Muscle layer of duodenum (tissue), 2 donors: Measurements from ENCODE around the gene CDX1.

Source experiments
- H3K27ac ChIP-seq: one replicate; pipeline ENCODE4 v1.7.0; 2013; ENCODE audit warnings: mild to moderate bottlenecking, low read length
- H3K27me3 ChIP-seq: one replicate; pipeline ENCODE4 v1.7.0; 2013; ENCODE audit warnings: low read depth, mild to moderate bottlenecking, control low read depth, low read length
- H3K36me3 ChIP-seq, 2 donors: one replicate each; pipeline ENCODE4 v1.7.0; 2013; ENCODE audit warnings: low read length in 2 of 2, control low read depth in 1 of 2, mild to moderate bottlenecking in 1 of 2; ENCODE audit not compliant: insufficient read depth in 2 of 2, control insufficient read depth in 1 of 2
- H3K4me1 ChIP-seq, 2 donors: one replicate each; pipeline ENCODE4 v1.7.0; 2013; ENCODE audit warnings: low read length in 2 of 2, mild to moderate bottlenecking in 2 of 2, control low read depth in 1 of 2, moderate library complexity in 1 of 2; ENCODE audit not compliant: insufficient read depth in 2 of 2, control insufficient read depth in 1 of 2
- H3K4me3 ChIP-seq, 2 donors: one replicate each; pipeline ENCODE4 v1.7.0; 2013; ENCODE audit warnings: low read length in 2 of 2, low read depth in 1 of 2, mild to moderate bottlenecking in 1 of 2
- H3K9me3 ChIP-seq, 2 donors: one replicate each; pipeline ENCODE4 v1.7.0; 2013; ENCODE audit warnings: low read length in 2 of 2, control low read depth in 1 of 2, mild to moderate bottlenecking in 1 of 2; ENCODE audit not compliant: control insufficient read depth in 1 of 2
- donor health status: healthy.

Gene CDX1

DNA sequence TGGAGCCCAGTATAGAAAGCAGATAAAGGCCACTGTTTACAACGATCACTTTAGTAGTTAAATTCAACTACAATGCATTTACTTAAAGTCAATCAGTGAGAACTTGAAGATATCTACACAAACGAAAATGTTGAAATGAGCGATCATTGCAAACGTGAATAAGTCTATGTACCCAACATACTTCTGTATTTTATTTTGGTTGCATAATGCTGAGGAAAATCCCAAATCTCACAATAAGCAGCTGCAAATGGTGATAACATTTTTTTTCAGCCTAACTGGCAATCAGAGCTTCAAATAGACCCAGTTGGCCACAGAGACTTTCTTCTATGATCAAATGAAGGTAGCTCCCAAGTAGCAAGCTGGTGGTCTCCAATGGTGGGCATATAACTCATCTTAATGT is 43.0 kb upstream of the CDX1 start:
- Histone ChIP-seq H3K9me3 (no peaks in the 10 kb centered on the region), H3K4me3 (no peak overlapping the region), H3K27me3 (no peaks in the 10 kb centered on the region), H3K4me1 (no peaks in the 10 kb centered on the region), H3K27ac (no peak overlapping the region), H3K36me3 (peaks cover 10 to 47% of the 10 kb centered on the region in 2 donors)

DNA sequence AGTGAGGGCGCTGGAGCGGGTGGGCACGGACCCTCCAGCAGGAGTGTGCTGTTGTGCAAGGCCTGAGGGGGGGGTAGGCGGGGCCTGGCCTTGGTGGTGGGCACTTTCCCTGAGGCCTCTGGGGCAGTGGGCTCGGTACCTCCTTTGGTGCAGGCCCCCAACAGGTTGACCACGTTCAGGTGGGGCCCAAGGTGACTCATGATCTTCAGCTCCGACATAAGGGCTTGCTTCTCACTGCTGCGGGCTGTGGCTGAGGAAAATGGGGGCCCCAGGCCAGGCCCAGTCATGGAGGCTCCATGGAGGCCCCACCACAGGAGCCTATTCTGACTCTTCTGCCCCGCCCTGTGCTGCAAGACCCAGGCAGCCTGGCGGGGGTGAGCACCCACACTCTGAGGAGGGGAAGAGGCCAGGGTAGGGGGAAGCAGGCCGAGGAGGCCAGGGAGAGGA is 42.4 kb upstream of the CDX1 start:
- no peaks in the 10 kb centered on the region for H3K9me3 ChIP-seq
- no peaks in the 10 kb centered on the region for H3K27me3 ChIP-seq
- H3K4me1 ChIP-seq = no peaks in the 10 kb centered on the region
- H3K4me3 ChIP-seq = no peak overlapping the region
- peaks cover 12 to 47% of the 10 kb centered on the region in 2 donors for H3K36me3 ChIP-seq
- no peak overlapping the region for H3K27ac ChIP-seq

DNA sequence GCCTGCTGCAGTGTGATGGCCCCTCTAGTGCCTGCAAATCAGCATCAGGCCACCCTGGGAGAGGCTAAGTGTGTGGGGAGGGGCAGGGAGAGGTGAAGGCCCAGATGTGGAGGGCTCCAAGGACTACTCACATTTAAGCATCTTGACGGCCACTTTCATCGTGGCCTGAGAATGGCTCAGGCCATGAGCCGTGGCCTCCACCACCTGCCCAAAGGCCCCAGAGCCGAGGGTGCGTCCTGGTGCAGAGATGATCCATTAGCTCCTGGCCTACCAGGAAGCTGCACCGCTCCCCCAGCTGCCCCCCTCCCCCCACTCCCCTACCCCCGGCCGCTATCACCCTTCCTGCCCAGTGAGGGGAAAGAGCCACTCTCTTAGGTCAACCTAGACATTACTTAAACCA is 42.0 kb upstream of the CDX1 start:
- Histone ChIP-seq H3K4me1 (peaks cover 0 to 3% of the 10 kb centered on the region in 2 donors), H3K9me3 (no peaks in the 10 kb centered on the region), H3K4me3 (no peak overlapping the region), H3K36me3 (peaks cover 15 to 42% of the 10 kb centered on the region in 2 donors), H3K27me3 (no peaks in the 10 kb centered on the region), H3K27ac (no peak overlapping the region)

DNA sequence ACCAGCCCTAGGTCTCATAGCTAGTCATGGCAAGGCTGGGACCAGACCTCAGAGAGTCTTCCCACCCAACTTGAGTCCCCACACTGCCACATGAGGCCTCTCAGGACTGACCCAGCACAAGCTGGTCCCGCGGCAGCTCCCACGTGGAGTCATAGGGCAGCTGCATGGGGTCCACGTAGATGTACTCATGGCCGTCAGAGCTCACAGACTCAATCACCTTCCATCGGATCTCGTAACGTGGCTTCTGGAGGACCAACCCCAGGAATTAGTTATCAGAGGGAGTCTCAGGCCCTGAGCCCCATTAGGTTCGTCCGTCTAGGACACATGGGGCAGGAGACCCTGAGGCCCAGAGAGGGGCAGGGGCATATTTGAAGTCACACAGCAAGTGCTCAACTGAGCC is 41.2 kb upstream of the CDX1 start:
- Histone ChIP-seq H3K27ac (no peak overlapping the region), H3K27me3 (no peaks in the 10 kb centered on the region), H3K4me1 (peaks cover 0 to 10% of the 10 kb centered on the region in 2 donors), H3K9me3 (no peaks in the 10 kb centered on the region), H3K36me3 (peaks cover 15 to 35% of the 10 kb centered on the region in 2 donors), H3K4me3 (no peak overlapping the region)

DNA sequence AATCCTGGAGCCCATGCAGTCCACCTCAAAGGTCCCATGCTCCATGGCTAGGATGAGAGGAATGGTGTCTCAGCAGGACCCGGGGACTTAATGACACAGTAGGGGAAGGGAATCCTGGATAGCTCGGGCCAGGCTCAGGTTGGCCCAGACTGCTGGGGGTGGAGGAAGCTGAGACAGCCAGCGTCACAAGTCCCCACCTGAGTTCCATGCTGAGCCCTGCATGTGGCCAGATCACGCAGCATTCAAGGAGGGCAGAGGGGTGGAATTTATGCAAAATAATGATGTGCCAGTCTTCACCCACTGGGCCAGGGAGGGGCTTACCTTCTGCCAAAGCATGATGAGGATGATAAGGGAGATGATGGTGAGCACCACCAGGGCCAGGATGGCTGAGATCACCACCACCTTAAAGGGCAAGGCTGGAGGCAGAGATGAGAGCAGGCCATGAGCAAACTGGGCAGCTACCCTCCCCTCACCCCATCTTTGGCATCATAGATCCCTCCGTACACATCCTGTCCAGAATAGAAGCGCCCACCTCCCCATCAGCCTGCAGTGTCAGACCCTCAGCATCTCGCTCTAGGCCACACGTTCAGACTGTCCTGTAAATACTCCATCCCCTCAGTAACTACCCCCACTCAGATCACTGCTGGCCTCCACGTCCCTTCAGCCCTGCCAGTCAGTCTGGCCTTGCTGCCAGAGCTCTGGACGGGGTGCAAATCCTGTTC is 40.2 kb upstream of the CDX1 start:
- no peaks in the 10 kb centered on the region for H3K9me3 ChIP-seq
- no peaks in the 10 kb centered on the region for H3K27me3 ChIP-seq
- no peak overlapping the region for H3K4me3 ChIP-seq
- H3K27ac ChIP-seq = no peak overlapping the region
- H3K36me3 ChIP-seq = peaks cover 10 to 25% of the 10 kb centered on the region in 2 donors
- H3K4me1 ChIP-seq = peaks cover 0 to 12% of the 10 kb centered on the region in 2 donors

DNA sequence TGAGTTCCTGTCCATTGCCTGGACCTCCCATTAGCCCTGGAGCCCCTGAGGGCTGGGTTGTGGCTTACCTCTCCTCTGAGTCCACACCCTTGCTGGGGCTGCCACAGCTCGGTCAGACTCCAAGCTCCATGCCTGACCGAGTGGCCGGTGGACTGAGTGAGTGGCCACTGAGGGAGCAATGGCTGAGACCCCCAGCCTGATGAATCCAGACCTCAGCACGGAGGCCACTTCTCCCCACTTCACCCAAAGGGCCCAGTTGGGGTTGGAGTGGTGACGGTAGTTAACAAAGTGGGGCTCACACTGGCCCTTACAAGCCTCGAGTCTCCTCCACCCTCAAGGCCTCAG is 39.7 kb upstream of the CDX1 start:
- no peak overlapping the region for H3K4me3 ChIP-seq
- H3K4me1 ChIP-seq = peaks cover 0 to 12% of the 10 kb centered on the region in 2 donors
- H3K27ac ChIP-seq = no peak overlapping the region
- H3K9me3 ChIP-seq = no peaks in the 10 kb centered on the region
- no peaks in the 10 kb centered on the region for H3K27me3 ChIP-seq
- H3K36me3 ChIP-seq = peaks cover 5 to 20% of the 10 kb centered on the region in 2 donors

DNA sequence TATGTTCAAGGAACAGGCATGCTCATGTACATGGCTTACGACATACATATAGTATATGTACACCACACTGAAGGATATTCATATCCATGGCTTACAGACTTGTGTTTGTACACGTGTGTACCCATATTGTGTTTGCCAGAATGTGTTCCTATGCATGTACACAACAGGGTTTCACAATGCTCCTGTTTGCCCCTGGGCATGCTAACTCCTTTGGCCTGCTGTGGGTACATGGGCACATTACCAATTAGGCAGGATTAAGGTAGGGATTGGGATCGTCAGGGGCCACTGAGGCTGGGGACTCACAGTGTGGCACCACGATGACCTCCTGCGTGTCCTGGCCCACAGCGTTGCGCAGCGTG is 37.1 kb upstream of the CDX1 start:
- peaks cover 5 to 10% of the 10 kb centered on the region in 2 donors for H3K36me3 ChIP-seq
- H3K4me1 ChIP-seq = peaks cover 10 to 22% of the 10 kb centered on the region in 2 donors
- H3K4me3 ChIP-seq = peak overlapping the region in 1 of 2 donors; percentile 33
- no peaks in the 10 kb centered on the region for H3K9me3 ChIP-seq
- no peak overlapping the region for H3K27ac ChIP-seq
- no peaks in the 10 kb centered on the region for H3K27me3 ChIP-seq

DNA sequence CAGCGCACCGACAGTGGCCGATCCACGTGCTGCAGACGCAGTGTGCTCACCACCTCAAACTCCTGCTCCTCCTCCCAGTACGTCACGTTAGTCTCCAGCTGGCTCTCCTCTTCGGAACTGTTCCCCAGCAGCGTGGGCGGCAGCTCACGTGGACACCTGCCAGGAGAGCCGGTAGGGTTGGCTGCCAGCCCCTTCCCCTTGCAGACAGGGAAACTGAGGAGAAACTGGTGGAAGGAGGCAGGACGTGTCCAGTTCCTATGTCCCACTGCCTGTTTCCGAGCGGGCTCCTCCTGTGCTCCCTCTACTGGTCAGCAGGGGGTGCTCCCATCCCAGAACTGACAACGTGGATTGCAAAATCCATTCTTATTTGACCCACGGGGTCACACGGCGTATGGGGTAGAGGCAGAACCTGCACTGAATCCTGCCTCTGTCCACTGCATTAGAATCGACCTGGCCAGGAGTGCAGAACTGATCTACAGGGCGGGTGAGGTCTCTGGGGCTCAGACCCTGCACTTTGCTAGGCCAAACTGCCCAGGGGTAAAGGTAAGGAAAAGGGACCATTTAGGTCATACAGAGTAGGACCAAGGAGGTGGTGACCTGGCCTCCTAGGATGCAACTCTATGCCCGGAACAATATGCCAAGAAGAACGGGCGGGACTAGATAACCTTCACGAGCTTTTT is 36.6 kb upstream of the CDX1 start:
- peaks cover 5 to 10% of the 10 kb centered on the region in 2 donors for H3K36me3 ChIP-seq
- H3K27ac ChIP-seq = no peak overlapping the region
- peaks cover 10 to 22% of the 10 kb centered on the region in 2 donors for H3K4me1 ChIP-seq
- H3K27me3 ChIP-seq = no peaks in the 10 kb centered on the region
- no peaks in the 10 kb centered on the region for H3K9me3 ChIP-seq
- H3K4me3 ChIP-seq = peak overlapping the region in 1 of 2 donors; percentile 33

DNA sequence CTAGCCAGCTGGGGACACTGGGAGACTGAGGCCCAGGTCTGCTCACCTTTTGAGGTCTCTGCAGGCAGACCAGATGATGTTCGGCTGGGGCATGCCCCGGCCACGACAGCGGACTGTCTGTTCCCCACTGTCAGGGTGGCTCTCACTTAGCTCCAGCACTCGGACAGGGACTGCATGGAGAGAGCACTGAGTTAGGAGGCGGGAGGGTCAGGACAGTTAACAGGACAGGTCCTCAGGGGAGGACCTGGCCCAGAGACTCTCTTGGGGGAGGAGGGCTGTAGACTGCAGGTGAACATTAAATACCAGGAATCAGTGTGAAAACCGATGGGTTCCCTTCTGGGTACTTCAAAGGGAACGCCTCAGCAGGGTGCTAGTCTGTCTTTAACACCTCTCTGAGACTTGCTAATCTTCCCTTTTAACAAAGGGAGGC is 36.1 kb upstream of the CDX1 start:
- Histone ChIP-seq H3K9me3 (no peaks in the 10 kb centered on the region), H3K4me1 (peaks cover 10 to 23% of the 10 kb centered on the region in 2 donors), H3K27ac (no peak overlapping the region), H3K36me3 (peaks cover 5 to 7% of the 10 kb centered on the region in 2 donors), H3K27me3 (no peaks in the 10 kb centered on the region), H3K4me3 (no peak overlapping the region)

DNA sequence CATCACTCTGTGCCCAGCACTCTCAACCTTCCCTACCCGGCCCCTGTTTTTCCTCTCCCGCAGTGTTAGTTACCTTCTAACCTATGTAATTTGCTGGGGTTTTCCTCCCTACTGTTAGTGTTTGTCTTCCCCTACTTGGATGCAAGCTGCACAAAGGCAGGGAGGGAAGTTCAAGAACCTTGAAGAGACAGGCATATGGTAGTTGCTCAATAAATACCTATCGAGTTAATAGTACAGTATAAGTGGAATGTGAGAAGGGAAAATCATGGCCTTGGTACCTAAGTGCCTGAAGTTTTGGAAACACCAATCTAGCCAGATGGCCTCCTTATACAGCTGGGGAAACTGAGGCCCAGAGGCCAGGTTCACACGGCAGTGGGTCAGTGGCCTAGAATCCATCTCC is 35.1 kb upstream of the CDX1 start:
- peaks cover 10 to 30% of the 10 kb centered on the region in 2 donors for H3K4me1 ChIP-seq
- no peak overlapping the region for H3K27ac ChIP-seq
- no peak overlapping the region for H3K4me3 ChIP-seq
- no peaks in the 10 kb centered on the region for H3K9me3 ChIP-seq
- H3K27me3 ChIP-seq = no peaks in the 10 kb centered on the region
- peaks cover 0 to 5% of the 10 kb centered on the region in 2 donors for H3K36me3 ChIP-seq

DNA sequence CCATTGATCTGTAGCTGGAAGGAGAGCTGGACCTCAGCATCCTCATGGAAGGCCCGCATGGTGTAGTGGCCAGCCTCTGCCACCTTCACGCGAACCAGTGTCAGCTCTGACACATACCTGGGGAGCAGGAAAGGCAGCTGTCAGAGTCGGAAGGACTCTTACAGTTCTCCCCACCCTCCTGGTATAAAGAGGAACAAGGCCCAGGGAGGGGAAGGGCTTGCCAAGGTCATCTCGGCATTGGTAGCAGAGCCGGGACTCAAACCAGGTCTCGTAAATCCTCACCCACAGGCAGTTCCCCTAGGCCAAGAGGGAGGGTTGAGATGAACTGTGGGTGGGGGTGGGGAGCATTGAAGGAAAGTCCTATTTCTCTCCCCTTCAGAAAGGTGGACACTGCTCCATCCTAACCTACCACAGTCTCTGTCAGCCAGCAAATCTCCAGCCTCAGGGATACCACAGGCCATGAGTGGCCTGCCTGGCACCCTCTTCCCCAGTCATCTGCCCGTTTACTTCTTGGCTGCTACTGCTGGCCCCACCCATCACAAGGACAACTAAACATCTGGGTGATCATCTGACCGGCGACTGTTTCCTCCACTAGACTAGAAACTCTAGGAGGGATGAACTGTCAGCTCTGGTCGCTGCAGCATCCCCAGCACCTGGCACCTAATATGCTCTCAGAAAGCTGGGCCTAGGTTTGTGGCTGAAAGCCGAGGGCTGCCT is 34.4 kb upstream of the CDX1 start:
- peaks cover 0 to 5% of the 10 kb centered on the region in 2 donors for H3K36me3 ChIP-seq

More for the DNA sequence above, 34.4 kb upstream of the CDX1 start:
- H3K9me3 ChIP-seq = no peaks in the 10 kb centered on the region
- H3K4me1 ChIP-seq = peaks cover 10 to 31% of the 10 kb centered on the region in 2 donors
- H3K27me3 ChIP-seq = no peaks in the 10 kb centered on the region
- H3K4me3 ChIP-seq = no peak overlapping the region
- H3K27ac ChIP-seq = no peak overlapping the region
